CD4-positive, alpha-beta T cell treated with Interleukin-2 at 100 ng/mL for 4 hours (primary cell): ENCODE data around the gene SLF2.
A peak's percentile ranks its signal among the peaks of the same experiment; 100 is the strongest.

ENCODE experiments used
- DNase-seq: peaks from one replicate; pipeline ENCODE4 v3.0.0-alpha.2; 2020; ENCODE audit warnings: low spot score

The SLF2 gene

GRCh38 chr10:100980711-100981110 lies 67.9 kb downstream of the SLF2 start:
- DNase-seq: no peak

GRCh38 chr10:100981178-100981772 lies 68.5 kb downstream of the SLF2 start:
- DNase-seq: no peak

- no peak for DNase-seq
Observed at GRCh38 chr10:100982916-100983830, 70.4 kb downstream of the SLF2 start.

- no peak for DNase-seq
Observed at GRCh38 chr10:100983868-100984671, 71.3 kb downstream of the SLF2 start.

- DNase-seq: no peak
Observed at GRCh38 chr10:100984672-100985177, 72.0 kb downstream of the SLF2 start.

- DNase-seq: no peak
Observed at GRCh38 chr10:100985336-100985735, 72.6 kb downstream of the SLF2 start.

GRCh38 chr10:100986623-100986951 lies 73.8 kb downstream of the SLF2 start:
- no peak for DNase-seq

- DNase-seq: peak; percentile 85
Observed at GRCh38 chr10:100986952-100987684, 74.4 kb downstream of the SLF2 start, which contains the start of the genes MRPL43 and TWNK. TSS of gene MRPL43 (minus strand) at chr10:100987497. CDS start at chr10:100987443, 54 bp downstream. TSS of gene TWNK (plus strand) at chr10:100987543. CDS start at chr10:100988211, 668 bp downstream.

- no peak for DNase-seq
Observed at GRCh38 chr10:100987685-100988049, 74.9 kb downstream of the SLF2 start.

GRCh38 chr10:100988166-100988565 lies 75.4 kb downstream of the SLF2 start:
- DNase-seq: no peak

GRCh38 chr10:100989088-100989487 lies 76.3 kb downstream of the SLF2 start:
- no peak for DNase-seq

- DNase-seq: no peak
Observed at GRCh38 chr10:100993986-100994708, 81.4 kb downstream of the SLF2 start.

GRCh38 chr10:100995181-100995580 lies 82.4 kb downstream of the SLF2 start:
- DNase-seq: no peak

- DNase-seq: peak; percentile 20
Observed at GRCh38 chr10:100996678-100997359, 84.1 kb downstream of the SLF2 start.

GRCh38 chr10:100997360-100998182 lies 84.8 kb downstream of the SLF2 start:
- DNase-seq: peak; percentile 65

- peak; percentile 53 for DNase-seq
Observed at GRCh38 chr10:100998183-100998990, 85.6 kb downstream of the SLF2 start.

- peak; percentile 77 for DNase-seq
Observed at GRCh38 chr10:100998991-100999741, 86.4 kb downstream of the SLF2 start.

- DNase-seq: no peak
Observed at GRCh38 chr10:100999742-101000126, 87.0 kb downstream of the SLF2 start, which contains the start of gene LZTS2. TSS of gene LZTS2 (plus strand) at chr10:100999808. CDS start at chr10:101002539, 2,731 bp downstream.
